Neuronal stem cell (in vitro differentiated cells): ENCODE measurements around the gene MPZL1.

Experiments used
- DNase-seq: peaks from one replicate; pipeline ENCODE4 v3.0.0-alpha.2; 2013; ENCODE audit warnings: low spot score
- H2AFZ ChIP-seq: one replicate; pipeline ENCODE4 v1.6.1; 2013; ENCODE audit warnings: mild to moderate bottlenecking, low read length, inconsistent platforms
- H2AK5ac ChIP-seq: 2 replicates; pipeline ENCODE4 v1.6.1; 2013; ENCODE audit warnings: low read depth, mild to moderate bottlenecking, inconsistent platforms, low read length, moderate library complexity, mixed read lengths
- H2BK120ac ChIP-seq: 2 replicates; pipeline ENCODE4 v1.6.1; 2013; ENCODE audit warnings: low read depth, mild to moderate bottlenecking, inconsistent platforms, low read length, moderate library complexity, mixed read lengths
- H2BK12ac ChIP-seq: one replicate; pipeline ENCODE4 v1.6.1; 2013; ENCODE audit warnings: low read length, inconsistent platforms
- H2BK15ac ChIP-seq: 2 replicates; pipeline ENCODE4 v1.6.1; 2013; ENCODE audit warnings: mild to moderate bottlenecking, low read length, inconsistent platforms, mixed read lengths
- H2BK5ac ChIP-seq: one replicate; pipeline ENCODE4 v1.6.1; 2013; ENCODE audit warnings: inconsistent platforms, mild to moderate bottlenecking, low read length, moderate library complexity
- H3K14ac ChIP-seq: one replicate; pipeline ENCODE4 v1.6.1; 2013; ENCODE audit warnings: low read length, inconsistent platforms
- H3K18ac ChIP-seq: 2 replicates; pipeline ENCODE4 v1.6.1; 2013; ENCODE audit warnings: low read length, inconsistent platforms
- H3K23ac ChIP-seq: 2 replicates; pipeline ENCODE4 v1.6.1; 2013; ENCODE audit warnings: low read depth, mild to moderate bottlenecking, mixed read lengths, low read length, inconsistent platforms; ENCODE audit not compliant: poor library complexity
- H3K27ac ChIP-seq: replicated peaks from 3 replicates; pipeline ENCODE4 v1.5.1; 2013; ENCODE audit warnings: low read length, inconsistent platforms
- H3K27me3 ChIP-seq, 3 experiments: 2 replicates each; pipeline ENCODE4 v1.6.1; 2013; ENCODE audit warnings: low read length in 3 of 3, mild to moderate bottlenecking in 2 of 3, inconsistent platforms in 1 of 3, low read depth in 1 of 3, mixed read lengths in 1 of 3, moderate library complexity in 1 of 3; ENCODE audit not compliant: control insufficient read depth in 3 of 3, insufficient read depth in 3 of 3
- H3K36me3 ChIP-seq, 2 donors: replicated peaks in 1 of 2; 2 replicates each; pipeline ENCODE4 v1.6.1; 2013; ENCODE audit warnings: low read length in 2 of 2; ENCODE audit not compliant: control insufficient read depth in 2 of 2, insufficient read depth in 2 of 2
- H3K4ac ChIP-seq: 2 replicates; pipeline ENCODE4 v1.6.1; 2013; ENCODE audit warnings: inconsistent platforms, mild to moderate bottlenecking, low read length, moderate library complexity
- H3K4me1 ChIP-seq, 2 donors: 1 replicate in 1 of 2; 2 replicates in 1 of 2; pipeline ENCODE4 v1.6.1; 2013; ENCODE audit warnings: low read length in 2 of 2, low read depth in 1 of 2; ENCODE audit not compliant: control insufficient read depth in 2 of 2, insufficient read depth in 1 of 2
- H3K4me2 ChIP-seq: one replicate; pipeline ENCODE4 v1.6.1; 2013; ENCODE audit warnings: mild to moderate bottlenecking, low read length, inconsistent platforms; ENCODE audit not compliant: insufficient read depth, poor library complexity, severe bottlenecking
- H3K4me3 ChIP-seq, 2 donors: 2 replicates each; pipeline ENCODE4 v1.5.1; 2013; ENCODE audit warnings: low read length in 2 of 2, mild to moderate bottlenecking in 2 of 2, inconsistent platforms in 1 of 2, moderate library complexity in 1 of 2
- H3K79me1 ChIP-seq: one replicate; pipeline ENCODE4 v1.6.1; 2013; ENCODE audit warnings: low read depth, mild to moderate bottlenecking, inconsistent platforms, low read length, moderate library complexity
- H3K9ac ChIP-seq: one replicate; pipeline ENCODE4 v1.6.1; 2013; ENCODE audit warnings: mild to moderate bottlenecking, low read depth, low read length, inconsistent platforms; ENCODE audit not compliant: poor library complexity
- H3K9me3 ChIP-seq, 2 donors: replicated peaks in 1 of 2; 2 replicates each; pipeline versions ENCODE3 to v1.6.1; 2013; ENCODE audit warnings: low read length in 2 of 2, mild to moderate bottlenecking in 2 of 2, inconsistent platforms in 1 of 2, low read depth in 1 of 2, mixed read lengths in 1 of 2, moderate library complexity in 1 of 2; ENCODE audit not compliant: control insufficient read depth in 2 of 2, insufficient read depth in 1 of 2
- H4K8ac ChIP-seq: one replicate; pipeline ENCODE4 v1.6.1; 2013; ENCODE audit warnings: low read depth, mild to moderate bottlenecking, inconsistent platforms, low read length, moderate library complexity
- H4K91ac ChIP-seq: one replicate; pipeline ENCODE4 v1.6.1; 2013; ENCODE audit warnings: low read length, low read depth, mild to moderate bottlenecking, inconsistent platforms; ENCODE audit not compliant: poor library complexity
- WGBS, 2 donors: extraction: QIAGEN DNeasy Blood & Tissue Kit; methylation state at CpG; one replicate each; pipeline ENCODE4 v1.1.7; 2013; ENCODE audit warnings: missing lambda C conversion rate in 2 of 2, mixed read lengths in 1 of 2; ENCODE audit not compliant: insufficient read length in 2 of 2, insufficient replicate concordance in 1 of 2; ENCODE audit errors: extremely low coverage in 2 of 2; 5-methylcytosine and 5-hydroxymethylcytosine counted together

Gene MPZL1

GRCh38 chr1:167782946-167783345 is 61.2 kb downstream of the MPZL1 start:
- Histone ChIP-seq H2AFZ (no peak overlapping the region), H4K91ac (no peak overlapping the region), H3K14ac (no peak overlapping the region), H3K4me2 (no peak overlapping the region), H3K27ac (no peak overlapping the region), H4K8ac (no peak overlapping the region), H3K4me3 (no peak overlapping the region), H3K18ac (no peak overlapping the region), H3K4ac (no peak overlapping the region), H2BK12ac (no peak overlapping the region), H3K9me3 (peaks cover 4 to 21% of the 10 kb centered on the region in 2 donors), H2BK120ac (no peak overlapping the region), H3K79me1 (peaks cover 6% of the 10 kb centered on the region), H3K9ac (no peak overlapping the region), H3K4me1 (no peaks in the 10 kb centered on the region), H2BK5ac (no peak overlapping the region), H3K27me3 (peaks cover 0 to 2% (median 0%) of the 10 kb centered on the region in 3 experiments), H2BK15ac (no peak overlapping the region), H3K36me3 (peaks cover 14 to 70% of the 10 kb centered on the region in 2 donors), H3K23ac (no peak overlapping the region), H2AK5ac (no peak overlapping the region)
- DNase-seq: no peak
- WGBS, 2 donors: no CpG with 5 or more reads among the region's 1 CpG

- H4K8ac ChIP-seq: no peak overlapping the region
- WGBS, 2 donors: 100% methylated on average over 1 of the region's 3 CpGs
- H3K9ac ChIP-seq: no peak overlapping the region
- no peak overlapping the region for H3K23ac ChIP-seq
- H3K27me3 ChIP-seq: peaks cover 0 to 2% (median 0%) of the 10 kb centered on the region in 3 experiments
- H3K18ac ChIP-seq: no peak overlapping the region
- no peak overlapping the region for H2AK5ac ChIP-seq
- DNase-seq: no peak
- H3K9me3 ChIP-seq: peaks cover 4 to 16% of the 10 kb centered on the region in 2 donors
- peaks cover 6% of the 10 kb centered on the region for H3K79me1 ChIP-seq
- H3K36me3 ChIP-seq: peaks cover 22 to 76% of the 10 kb centered on the region in 2 donors
- peak overlapping the region; percentile 5 for H3K14ac ChIP-seq
- peak overlapping the region in 1 of 2 donors; percentile 4 for H3K4me3 ChIP-seq
- no peak overlapping the region for H2BK15ac ChIP-seq
- no peak overlapping the region for H3K4me2 ChIP-seq
- H3K4ac ChIP-seq: no peak overlapping the region
- no peak overlapping the region for H2BK5ac ChIP-seq
- no peak overlapping the region for H2BK12ac ChIP-seq
- no peak overlapping the region for H3K27ac ChIP-seq
- H4K91ac ChIP-seq: no peak overlapping the region
- no peak overlapping the region for H2AFZ ChIP-seq
- no peaks in the 10 kb centered on the region for H3K4me1 ChIP-seq
- no peak overlapping the region for H2BK120ac ChIP-seq
These were observed 63.2 kb downstream of the MPZL1 start for GRCh38 chr1:167784876-167785550.

GRCh38 chr1:167786502-167786901 is 64.7 kb downstream of the MPZL1 start:
- Histone ChIP-seq H3K79me1 (peaks cover 6% of the 10 kb centered on the region), H3K4me3 (no peak overlapping the region), H3K18ac (no peak overlapping the region), H4K8ac (no peak overlapping the region), H2AK5ac (no peak overlapping the region), H3K36me3 (peaks cover 25 to 81% of the 10 kb centered on the region in 2 donors), H2AFZ (no peak overlapping the region), H2BK5ac (no peak overlapping the region), H2BK12ac (no peak overlapping the region), H3K4me1 (peaks cover 0 to 2% of the 10 kb centered on the region in 2 donors), H3K4me2 (no peak overlapping the region), H2BK15ac (no peak overlapping the region), H3K9me3 (peaks cover 1 to 4% of the 10 kb centered on the region in 2 donors), H4K91ac (no peak overlapping the region), H3K27ac (no peak overlapping the region), H3K9ac (no peak overlapping the region), H3K4ac (no peak overlapping the region), H2BK120ac (no peak overlapping the region), H3K23ac (no peak overlapping the region), H3K14ac (no peak overlapping the region), H3K27me3 (peaks cover 0 to 2% (median 0%) of the 10 kb centered on the region in 3 experiments)
- WGBS, 2 donors: no CpG with 5 or more reads among the region's 5 CpGs
- no peak for DNase-seq

GRCh38 chr1:167789501-167789900 is 67.7 kb downstream of the MPZL1 start:
- H2BK5ac ChIP-seq: no peak overlapping the region
- H4K8ac ChIP-seq: no peak overlapping the region
- peaks cover 0 to 2% of the 10 kb centered on the region in 2 donors for H3K4me1 ChIP-seq
- H4K91ac ChIP-seq: no peak overlapping the region
- no peak overlapping the region for H3K14ac ChIP-seq
- peaks cover 23 to 69% of the 10 kb centered on the region in 2 donors for H3K36me3 ChIP-seq
- H3K23ac ChIP-seq: no peak overlapping the region
- DNase-seq: no peak
- H2BK12ac ChIP-seq: no peak overlapping the region
- no peak overlapping the region for H3K4me3 ChIP-seq
- no peak overlapping the region for H2BK15ac ChIP-seq
- H3K18ac ChIP-seq: no peak overlapping the region
- H3K27me3 ChIP-seq: peaks cover 0 to 2% (median 0%) of the 10 kb centered on the region in 3 experiments
- H3K4ac ChIP-seq: no peak overlapping the region
- peaks cover 6% of the 10 kb centered on the region for H3K79me1 ChIP-seq
- H3K9me3 ChIP-seq: peaks cover 0 to 4% of the 10 kb centered on the region in 2 donors
- no peak overlapping the region for H3K4me2 ChIP-seq
- H2BK120ac ChIP-seq: no peak overlapping the region
- WGBS, 2 donors: no CpG with 5 or more reads among the region's 3 CpGs
- H3K27ac ChIP-seq: no peak overlapping the region
- no peak overlapping the region for H2AFZ ChIP-seq
- no peak overlapping the region for H2AK5ac ChIP-seq
- H3K9ac ChIP-seq: no peak overlapping the region
